Stomach (tissue), 4 donors: ENCODE data around the gene OGG1.

Experiments
- POLR2A ChIP-seq, 4 donors: fragments of 450-650 bp; IDR thresholded peaks; one replicate each; pipeline ENCODE4 v1.6.1; 2016; ENCODE audit warnings: antibody characterized with exemption in 4 of 4, control low read depth in 2 of 4, mild to moderate bottlenecking in 1 of 4, moderate library complexity in 1 of 4
- POLR2AphosphoS5 ChIP-seq, 3 donors: sonication (generic); formaldehyde crosslinking; IDR thresholded peaks; one replicate each; pipeline ENCODE4 v1.6.1; 2016; ENCODE audit warnings: antibody characterized with exemption in 3 of 3
- TF ChIP-seq, protein P1 (sequence below), 7 experiments: fragments of 450-650 bp in 4 of 7; fragments of 200-600 bp in 3 of 7; sonication (generic) in 3 of 7; IDR thresholded peaks; one replicate each; pipeline ENCODE4 v1.5.1; 2016 to 2019; ENCODE audit warnings: antibody characterized with exemption in 7 of 7, control low read depth in 2 of 7, mild to moderate bottlenecking in 1 of 7

DNA sequence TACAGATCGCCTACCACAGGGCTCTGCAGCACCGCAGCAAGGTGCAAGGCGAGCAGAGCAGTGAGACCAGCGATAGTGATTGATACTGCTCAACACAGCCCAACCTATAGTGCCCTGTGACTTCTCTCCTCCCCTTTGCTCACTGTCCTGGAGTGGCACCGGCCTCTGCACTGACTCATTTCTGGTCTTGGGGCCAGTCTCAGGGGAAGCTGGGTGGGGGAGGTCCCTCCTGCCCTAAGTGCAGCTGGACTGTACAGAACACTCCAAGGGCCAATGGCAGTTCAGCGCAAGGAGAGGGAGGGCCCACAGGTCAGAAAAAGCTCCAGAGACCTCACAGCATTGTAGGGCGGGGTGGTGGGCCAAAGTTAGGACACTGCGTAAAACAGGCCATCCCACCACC, 2.5 kb upstream of the OGG1 start:
- TF ChIP-seq, protein P1, sequence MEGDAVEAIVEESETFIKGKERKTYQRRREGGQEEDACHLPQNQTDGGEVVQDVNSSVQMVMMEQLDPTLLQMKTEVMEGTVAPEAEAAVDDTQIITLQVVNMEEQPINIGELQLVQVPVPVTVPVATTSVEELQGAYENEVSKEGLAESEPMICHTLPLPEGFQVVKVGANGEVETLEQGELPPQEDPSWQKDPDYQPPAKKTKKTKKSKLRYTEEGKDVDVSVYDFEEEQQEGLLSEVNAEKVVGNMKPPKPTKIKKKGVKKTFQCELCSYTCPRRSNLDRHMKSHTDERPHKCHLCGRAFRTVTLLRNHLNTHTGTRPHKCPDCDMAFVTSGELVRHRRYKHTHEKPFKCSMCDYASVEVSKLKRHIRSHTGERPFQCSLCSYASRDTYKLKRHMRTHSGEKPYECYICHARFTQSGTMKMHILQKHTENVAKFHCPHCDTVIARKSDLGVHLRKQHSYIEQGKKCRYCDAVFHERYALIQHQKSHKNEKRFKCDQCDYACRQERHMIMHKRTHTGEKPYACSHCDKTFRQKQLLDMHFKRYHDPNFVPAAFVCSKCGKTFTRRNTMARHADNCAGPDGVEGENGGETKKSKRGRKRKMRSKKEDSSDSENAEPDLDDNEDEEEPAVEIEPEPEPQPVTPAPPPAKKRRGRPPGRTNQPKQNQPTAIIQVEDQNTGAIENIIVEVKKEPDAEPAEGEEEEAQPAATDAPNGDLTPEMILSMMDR (IDR thresholded peaks at IDR 0.05) = no peak
- TF ChIP-seq POLR2A (IDR thresholded peaks at IDR 0.05) (no peak), POLR2AphosphoS5 (IDR thresholded peaks at IDR 0.05) (no peak)
